ENCODE measurements around the gene TNNC2.

DNA sequence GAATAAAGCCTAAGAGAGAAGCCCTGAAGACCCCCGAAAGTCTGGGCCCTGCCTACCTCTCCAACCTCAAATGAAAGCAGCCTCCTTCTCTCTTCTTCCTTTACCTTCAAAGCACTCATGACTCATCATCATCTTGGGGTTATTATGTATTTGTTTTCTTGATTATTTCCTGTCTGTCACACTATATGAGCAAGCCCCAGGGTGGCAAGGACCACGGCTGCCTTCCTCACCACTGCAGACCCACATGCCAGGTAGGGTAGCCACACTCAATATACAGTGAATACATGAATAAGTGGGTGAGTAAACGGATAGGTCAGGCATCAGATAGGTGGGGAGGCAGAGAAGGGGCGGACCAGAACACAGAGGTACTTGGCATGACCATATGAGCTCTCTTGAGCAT lies 44.2 kb downstream of the TNNC2 start:
- TF ChIP-seq POLR2A (IDR thresholded peaks at IDR 0.05) (no peak), POLR2AphosphoS5 (IDR thresholded peaks at IDR 0.05) (no peak)
- TF ChIP-seq, protein P1, sequence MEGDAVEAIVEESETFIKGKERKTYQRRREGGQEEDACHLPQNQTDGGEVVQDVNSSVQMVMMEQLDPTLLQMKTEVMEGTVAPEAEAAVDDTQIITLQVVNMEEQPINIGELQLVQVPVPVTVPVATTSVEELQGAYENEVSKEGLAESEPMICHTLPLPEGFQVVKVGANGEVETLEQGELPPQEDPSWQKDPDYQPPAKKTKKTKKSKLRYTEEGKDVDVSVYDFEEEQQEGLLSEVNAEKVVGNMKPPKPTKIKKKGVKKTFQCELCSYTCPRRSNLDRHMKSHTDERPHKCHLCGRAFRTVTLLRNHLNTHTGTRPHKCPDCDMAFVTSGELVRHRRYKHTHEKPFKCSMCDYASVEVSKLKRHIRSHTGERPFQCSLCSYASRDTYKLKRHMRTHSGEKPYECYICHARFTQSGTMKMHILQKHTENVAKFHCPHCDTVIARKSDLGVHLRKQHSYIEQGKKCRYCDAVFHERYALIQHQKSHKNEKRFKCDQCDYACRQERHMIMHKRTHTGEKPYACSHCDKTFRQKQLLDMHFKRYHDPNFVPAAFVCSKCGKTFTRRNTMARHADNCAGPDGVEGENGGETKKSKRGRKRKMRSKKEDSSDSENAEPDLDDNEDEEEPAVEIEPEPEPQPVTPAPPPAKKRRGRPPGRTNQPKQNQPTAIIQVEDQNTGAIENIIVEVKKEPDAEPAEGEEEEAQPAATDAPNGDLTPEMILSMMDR (IDR thresholded peaks at IDR 0.05 in 8 of 11, conservative IDR thresholded peaks at IDR 0.05 in 3 of 11) = no peak

Measured in spleen (tissue), 7 donors.